Upper lobe of right lung (tissue), 1 donor: ENCODE data around the gene ASPSCR1. TPM values are rescaled to one million over a fixed set of nuclear protein-coding genes. Genes with fewer than 3 reads are reported as not detected.

Experiments used
- ATAC-seq: fragments of 200-7000 bp; cut with Tn5 transposase; one replicate; pipeline ENCODE4 v1.9.1; 2020; ENCODE audit warnings: mild to moderate bottlenecking, moderate library complexity
- DNase-seq: peaks from one replicate; pipeline ENCODE4 v3.0.0-alpha.2; 2020
- H3K27ac ChIP-seq: fragments of 200-600 bp; one replicate; pipeline ENCODE4 v1.8.0; 2022
- H3K27me3 ChIP-seq: fragments of 200-600 bp; one replicate; pipeline ENCODE4 v1.8.0; 2022; ENCODE audit warnings: mild to moderate bottlenecking
- H3K36me3 ChIP-seq: fragments of 200-600 bp; one replicate; pipeline ENCODE4 v1.8.0; 2022
- H3K4me1 ChIP-seq: fragments of 200-600 bp; one replicate; pipeline ENCODE4 v1.8.0; 2022
- H3K4me3 ChIP-seq: fragments of 200-600 bp; one replicate; pipeline ENCODE4 v1.8.0; 2022; ENCODE audit warnings: mild to moderate bottlenecking
- H3K9me3 ChIP-seq: fragments of 200-600 bp; one replicate; pipeline ENCODE4 v1.8.0; 2022
- CTCF ChIP-seq: fragments of 200-600 bp; IDR thresholded peaks from one replicate; pipeline ENCODE4 v1.8.0; 2022; ENCODE audit warnings: antibody characterized with exemption
- intact Hi-C: fragments of 100-400 bp; cut with DNase I; formaldehyde crosslinking; loops from one replicate; pipeline ENCODE4 v1.11.0; 2022
- total RNA-seq: library from RNA; stranded (reverse); fragmentation: NEBNext Ultra II Directional; extraction: Animal tissue kit (Norgen Biotek cat#: 25700); gene quantifications from one replicate; pipeline ENCODE4 v1.2.1, GENCODE V29; 2021
- donor health status: DM: no; HTN: yes; CAD: no; lungs with severe emphysema.

Gene ASPSCR1
- total RNA-seq, 1 donor from 2014 or later = 50.3 TPM

DNA sequence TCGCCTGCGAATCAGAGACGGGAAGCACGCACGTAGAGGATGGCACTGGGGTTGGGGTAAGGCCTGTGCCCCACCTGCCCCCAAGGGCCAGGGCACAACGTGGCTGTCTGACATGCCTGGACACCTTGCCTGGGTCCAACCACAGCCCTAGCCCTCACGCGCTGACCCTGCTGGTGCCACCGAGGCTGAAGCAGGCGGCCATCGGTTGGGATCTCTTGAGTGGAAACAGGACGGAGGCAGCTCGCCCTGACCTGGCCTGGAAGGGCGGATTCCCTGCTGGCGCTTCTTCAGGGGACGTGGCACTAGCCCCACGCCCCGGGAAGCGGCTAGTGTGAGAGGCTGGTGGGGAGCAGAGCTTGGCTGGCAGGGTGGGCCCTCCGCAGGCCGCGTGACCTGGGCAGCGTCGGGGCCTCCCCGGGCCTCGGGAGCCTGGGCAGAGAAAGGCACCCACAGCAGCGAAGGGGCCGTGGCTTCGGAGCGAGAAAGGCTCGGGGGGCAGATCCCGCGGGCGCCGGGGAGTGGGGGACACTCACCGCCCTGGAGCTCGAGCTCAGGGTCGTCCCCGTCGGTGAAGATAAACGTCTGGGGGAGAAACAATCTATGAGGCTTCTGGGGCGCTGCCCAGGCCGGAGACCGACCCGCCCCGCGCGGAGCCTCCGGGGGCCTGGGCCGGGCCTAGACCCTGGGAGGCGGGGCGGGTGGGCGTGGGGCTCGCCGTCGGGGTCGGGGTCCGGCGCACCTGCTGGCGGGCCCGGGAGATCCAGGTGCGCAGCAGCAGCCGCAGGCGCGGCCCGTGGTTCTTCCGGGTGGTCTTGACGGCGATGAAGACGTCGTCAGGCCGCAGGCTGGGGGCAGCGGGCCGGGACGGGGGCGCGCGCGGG, 73.6 kb downstream of the ASPSCR1 start:
- no peaks in the 10 kb centered on the region for H3K27me3 ChIP-seq
- H3K4me3 ChIP-seq = peak overlapping the region; percentile 68
- H3K4me1 ChIP-seq = peaks cover 20% of the 10 kb centered on the region
- DNase-seq (no peak), ATAC-seq (no peak)
- intact Hi-C loops = no loop called here
- peaks cover 29% of the 10 kb centered on the region for H3K36me3 ChIP-seq
- peak overlapping the region; percentile 61 for H3K27ac ChIP-seq
- TF ChIP-seq CTCF = no peak
- H3K9me3 ChIP-seq = no peaks in the 10 kb centered on the region

- Histone ChIP-seq H3K4me3 (peak within 1 kb of the TSS; percentile 83), H3K9me3 (no peaks in the 10 kb centered on the region), H3K27ac (peak within 1 kb of the TSS; percentile 61), H3K4me1 (peaks cover 20% of the 10 kb centered on the region), H3K27me3 (no peaks in the 10 kb centered on the region), H3K36me3 (peaks cover 39% of the 10 kb centered on the region)
- no peak for TF ChIP-seq CTCF
- intact Hi-C loops = no loop called here
- DNase-seq = peak; percentile 92
- peak; percentile 78 for ATAC-seq
Measured at GRCh38 chr17:82051776-82052637, 74.6 kb downstream of the ASPSCR1 start, which contains the start of the genes GPS1 and RFNG. Gene GPS1 (plus strand): TSS chr17:82051898. CDS start chr17:82051932, 34 bp downstream. Gene RFNG (minus strand): TSS chr17:82051811. CDS start chr17:82051766, 45 bp downstream.

- peaks cover 20% of the 10 kb centered on the region for H3K4me1 ChIP-seq
- peaks cover 46% of the 10 kb centered on the region for H3K36me3 ChIP-seq
- H3K9me3 ChIP-seq = no peaks in the 10 kb centered on the region
- no peaks in the 10 kb centered on the region for H3K27me3 ChIP-seq
- ATAC-seq (no peak), DNase-seq (no peak)
- peak overlapping the region; percentile 83 for H3K4me3 ChIP-seq
- H3K27ac ChIP-seq = peak overlapping the region; percentile 58
- no peak for TF ChIP-seq CTCF
- intact Hi-C loops = no loop called here
Measured at GRCh38 chr17:82052638-82053059, 75.2 kb downstream of the ASPSCR1 start.

- no peaks in the 10 kb centered on the region for H3K9me3 ChIP-seq
- no peak for TF ChIP-seq CTCF
- intact Hi-C loops = no loop called here
- H3K27ac ChIP-seq = no peak overlapping the region
- peaks cover 20% of the 10 kb centered on the region for H3K4me1 ChIP-seq
- no peak for ATAC-seq
- H3K36me3 ChIP-seq = peaks cover 50% of the 10 kb centered on the region
- no peak for DNase-seq
- no peaks in the 10 kb centered on the region for H3K27me3 ChIP-seq
- peak overlapping the region; percentile 83 for H3K4me3 ChIP-seq
Measured at GRCh38 chr17:82053130-82053529, 75.7 kb downstream of the ASPSCR1 start.

- H3K4me3 ChIP-seq = no peak overlapping the region
- intact Hi-C loops = no loop called here
- ATAC-seq (no peak), DNase-seq (no peak)
- no peak overlapping the region for H3K27ac ChIP-seq
- H3K4me1 ChIP-seq = peaks cover 20% of the 10 kb centered on the region
- H3K9me3 ChIP-seq = no peaks in the 10 kb centered on the region
- no peaks in the 10 kb centered on the region for H3K27me3 ChIP-seq
- no peak for TF ChIP-seq CTCF
- peaks cover 51% of the 10 kb centered on the region for H3K36me3 ChIP-seq
Measured at GRCh38 chr17:82053556-82054263, 76.3 kb downstream of the ASPSCR1 start.
